Endodermal cell (in vitro differentiated cells): ENCODE results near the gene AFMID. TPM values are rescaled to one million over a fixed set of nuclear protein-coding genes. Genes with fewer than 3 reads are reported as not detected.
A peak's percentile ranks its signal among the peaks of the same experiment; 100 is the strongest.

Experiments
- DNase-seq: peaks from one replicate; pipeline ENCODE4 v3.0.0-alpha.2; 2017
- H3K27ac ChIP-seq: 2 replicates; pipeline ENCODE4 v1.5.1; 2013; ENCODE audit warnings: mild to moderate bottlenecking, low read depth, low read length, moderate library complexity
- H3K27me3 ChIP-seq: 2 replicates; pipeline ENCODE4 v1.6.1; 2013; ENCODE audit warnings: mild to moderate bottlenecking, low read length, moderate library complexity; ENCODE audit not compliant: insufficient read depth, control insufficient read depth, poor library complexity, severe bottlenecking
- H3K36me3 ChIP-seq: 2 replicates; pipeline ENCODE4 v1.7.0; 2013; ENCODE audit warnings: mild to moderate bottlenecking, low read length, moderate library complexity; ENCODE audit not compliant: control insufficient read depth, insufficient read depth
- H3K4me1 ChIP-seq: one replicate; pipeline ENCODE4 v1.7.0; 2013; ENCODE audit warnings: low read length; ENCODE audit not compliant: control insufficient read depth, insufficient read depth
- H3K4me3 ChIP-seq: 2 replicates; pipeline ENCODE4 v1.5.1; 2013; ENCODE audit warnings: mild to moderate bottlenecking, low read length, moderate library complexity
- H3K9ac ChIP-seq: 2 replicates; pipeline ENCODE4 v1.6.1; 2013; ENCODE audit warnings: mild to moderate bottlenecking, low read length, moderate library complexity; ENCODE audit not compliant: poor library complexity, severe bottlenecking; ENCODE audit errors: extremely low read depth
- H3K9me3 ChIP-seq: 2 replicates; pipeline ENCODE4 v1.6.1; 2013; ENCODE audit warnings: mild to moderate bottlenecking, low read length, moderate library complexity; ENCODE audit not compliant: control insufficient read depth
- H3K27ac Mint-ChIP-seq: 2 replicates; pipeline ENCODE4 v1.8.0; 2020; ENCODE audit warnings: mixed read lengths
- H3K27me3 Mint-ChIP-seq: 2 replicates; pipeline ENCODE4 v1.8.0; 2021; ENCODE audit warnings: mild to moderate bottlenecking, mixed read lengths; ENCODE audit not compliant: insufficient read depth
- H3K36me3 Mint-ChIP-seq: 2 replicates; pipeline ENCODE4 v1.8.0; 2020; ENCODE audit warnings: low read depth, mixed read lengths
- H3K4me1 Mint-ChIP-seq: 2 replicates; pipeline ENCODE4 v1.8.0; 2020; ENCODE audit warnings: mixed read lengths
- H3K4me3 Mint-ChIP-seq: 2 replicates; pipeline ENCODE4 v1.8.0; 2020; ENCODE audit warnings: mild to moderate bottlenecking, moderate library complexity, mixed read lengths
- H3K9me3 Mint-ChIP-seq: 2 replicates; pipeline ENCODE4 v1.8.0; 2020; ENCODE audit warnings: mild to moderate bottlenecking, mixed read lengths
- WGBS, 2 experiments: methylation state at CpG; one replicate each; pipeline versions ENCODE4 v1.1.5 to v1.1.7; 2013; ENCODE audit warnings: missing lambda C conversion rate in 2 of 2, mixed read lengths in 1 of 2; ENCODE audit not compliant: insufficient coverage in 1 of 2, insufficient read length in 1 of 2; 5-methylcytosine and 5-hydroxymethylcytosine counted together
- total RNA-seq, 2 donors: library from RNA; stranded (reverse); fragmentation: NEBNext Ultra II Directional in 1 of 2; extraction: Animal tissue kit (Norgen Biotek cat#: 25700) in 1 of 2; gene quantifications; 2 replicates in 1 of 2; 3 replicates in 1 of 2; pipeline ENCODE4 v1.2.1, GENCODE V29; 2021
- TF ChIP-seq, protein P1 (sequence below): fragments of 200-600 bp; sonication (generic); conservative IDR thresholded peaks from 2 replicates; pipeline ENCODE4 v1.5.0; 2021; ENCODE audit warnings: antibody characterized with exemption, mild to moderate bottlenecking

Gene AFMID
- total RNA-seq, 2 donors from 2014 or later: 46.5 to 52.4 TPM

DNA sequence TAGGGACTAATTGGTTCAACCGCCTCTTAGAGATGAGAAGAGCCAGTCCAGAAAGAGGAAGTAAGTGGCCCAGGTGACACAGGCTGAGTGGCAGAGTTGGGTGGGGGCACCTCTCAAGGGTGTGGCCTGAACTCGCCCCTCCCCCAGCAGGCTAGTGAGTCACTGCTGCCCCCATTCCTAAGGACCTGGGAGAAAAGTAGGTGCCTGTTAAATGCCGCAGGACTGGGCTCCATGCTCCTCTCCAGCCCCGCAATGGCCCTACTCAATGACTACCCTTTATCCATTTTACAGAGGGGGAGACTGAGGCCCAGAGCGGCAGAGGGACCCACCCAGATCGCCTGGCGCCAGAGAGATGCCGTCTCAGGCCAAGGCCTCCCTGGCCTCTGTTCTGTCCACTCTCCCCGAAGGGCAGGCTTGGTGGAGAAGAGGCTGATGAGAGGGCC, 52.3 kb downstream of the AFMID start:
- Mint-ChIP-seq H3K27me3 (no peaks in the 10 kb centered on the region), H3K4me3 (no peak overlapping the region), H3K27ac (no peak overlapping the region), H3K9me3 (peaks cover 2% of the 10 kb centered on the region), H3K4me1 (no peaks in the 10 kb centered on the region), H3K36me3 (no peaks in the 10 kb centered on the region)
- WGBS, 2 experiments: 94% methylated on average over 8 to 9 of the region's 9 CpGs
- TF ChIP-seq, protein P1, sequence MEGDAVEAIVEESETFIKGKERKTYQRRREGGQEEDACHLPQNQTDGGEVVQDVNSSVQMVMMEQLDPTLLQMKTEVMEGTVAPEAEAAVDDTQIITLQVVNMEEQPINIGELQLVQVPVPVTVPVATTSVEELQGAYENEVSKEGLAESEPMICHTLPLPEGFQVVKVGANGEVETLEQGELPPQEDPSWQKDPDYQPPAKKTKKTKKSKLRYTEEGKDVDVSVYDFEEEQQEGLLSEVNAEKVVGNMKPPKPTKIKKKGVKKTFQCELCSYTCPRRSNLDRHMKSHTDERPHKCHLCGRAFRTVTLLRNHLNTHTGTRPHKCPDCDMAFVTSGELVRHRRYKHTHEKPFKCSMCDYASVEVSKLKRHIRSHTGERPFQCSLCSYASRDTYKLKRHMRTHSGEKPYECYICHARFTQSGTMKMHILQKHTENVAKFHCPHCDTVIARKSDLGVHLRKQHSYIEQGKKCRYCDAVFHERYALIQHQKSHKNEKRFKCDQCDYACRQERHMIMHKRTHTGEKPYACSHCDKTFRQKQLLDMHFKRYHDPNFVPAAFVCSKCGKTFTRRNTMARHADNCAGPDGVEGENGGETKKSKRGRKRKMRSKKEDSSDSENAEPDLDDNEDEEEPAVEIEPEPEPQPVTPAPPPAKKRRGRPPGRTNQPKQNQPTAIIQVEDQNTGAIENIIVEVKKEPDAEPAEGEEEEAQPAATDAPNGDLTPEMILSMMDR: no peak
- no peak overlapping the region for H3K4me3 ChIP-seq
- H3K9ac ChIP-seq: no peak overlapping the region
- peak; percentile 59 for DNase-seq
- H3K4me1 ChIP-seq: no peaks in the 10 kb centered on the region
- no peaks in the 10 kb centered on the region for H3K27me3 ChIP-seq
- no peak overlapping the region for H3K27ac ChIP-seq
- no peaks in the 10 kb centered on the region for H3K9me3 ChIP-seq
- no peaks in the 10 kb centered on the region for H3K36me3 ChIP-seq

- Mint-ChIP-seq H3K27ac (no peak overlapping the region), H3K9me3 (peaks cover 5% of the 10 kb centered on the region), H3K36me3 (no peaks in the 10 kb centered on the region), H3K4me3 (no peak overlapping the region), H3K27me3 (no peaks in the 10 kb centered on the region), H3K4me1 (no peaks in the 10 kb centered on the region)
- no peaks in the 10 kb centered on the region for H3K36me3 ChIP-seq
- no peaks in the 10 kb centered on the region for H3K27me3 ChIP-seq
- 79 to 81% methylated on average over 5 to 12 of the region's 12 CpGs for WGBS, 2 experiments
- TF ChIP-seq, protein P1: no peak
- no peak overlapping the region for H3K9ac ChIP-seq
- peak; percentile 49 for DNase-seq
- no peak overlapping the region for H3K27ac ChIP-seq
- H3K9me3 ChIP-seq: peaks cover 2% of the 10 kb centered on the region
- H3K4me1 ChIP-seq: no peaks in the 10 kb centered on the region
- H3K4me3 ChIP-seq: no peak overlapping the region
Measured at GRCh38 chr17:78240012-78240655, 53.0 kb downstream of the AFMID start.

DNA sequence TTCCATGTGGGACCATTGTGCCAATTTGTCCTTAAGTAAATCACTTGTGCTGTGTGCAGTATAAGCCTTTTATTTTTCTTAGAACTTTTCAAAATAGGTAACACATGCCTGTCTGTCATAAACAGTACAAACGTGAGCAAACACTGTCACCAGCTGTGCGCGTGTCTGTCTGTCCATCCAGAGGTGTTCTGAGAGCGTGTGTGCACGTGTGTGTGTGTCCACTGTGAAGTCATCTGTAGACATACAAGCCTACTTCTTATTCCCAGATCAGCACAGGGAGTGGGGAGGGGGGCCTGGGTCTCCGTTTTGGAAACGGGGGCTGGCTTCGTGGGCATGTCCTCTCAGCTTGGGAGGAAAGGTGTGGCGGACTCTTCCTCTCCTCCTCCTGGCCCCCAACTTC, 53.7 kb downstream of the AFMID start:
- H3K4me3 Mint-ChIP-seq: no peak overlapping the region
- H3K27me3 ChIP-seq: no peaks in the 10 kb centered on the region
- no peak overlapping the region for H3K9ac ChIP-seq
- H3K27ac ChIP-seq: no peak overlapping the region
- WGBS, 2 experiments: 89 to 100% methylated on average over 5 to 9 of the region's 9 CpGs
- H3K27me3 Mint-ChIP-seq: no peaks in the 10 kb centered on the region
- no peak for DNase-seq
- peaks cover 2% of the 10 kb centered on the region for H3K36me3 Mint-ChIP-seq
- no peak overlapping the region for H3K27ac Mint-ChIP-seq
- H3K9me3 Mint-ChIP-seq: peaks cover 9% of the 10 kb centered on the region
- H3K36me3 ChIP-seq: no peaks in the 10 kb centered on the region
- no peak overlapping the region for H3K4me3 ChIP-seq
- TF ChIP-seq, protein P1: no peak
- H3K4me1 ChIP-seq: no peaks in the 10 kb centered on the region
- H3K9me3 ChIP-seq: peaks cover 8% of the 10 kb centered on the region
- H3K4me1 Mint-ChIP-seq: no peaks in the 10 kb centered on the region
